H1 (cell line): Measurements from ENCODE around the gene CHRM1.

Source experiments
- ATF3 ChIP-seq: IDR thresholded peaks from 2 replicates; pipeline ENCODE4 v1.6.1; 2011; ENCODE audit warnings: low read depth, mild to moderate bottlenecking, low read length; ENCODE audit not compliant: insufficient read depth
- CTBP2 ChIP-seq: IDR thresholded peaks from 2 replicates; pipeline ENCODE4 v1.7.0; 2011; ENCODE audit warnings: borderline replicate concordance, mild to moderate bottlenecking, moderate library complexity, mixed read lengths, low read length; ENCODE audit not compliant: insufficient read depth, insufficient read length

GRCh38 chr11:62895501-62895900 is 25.7 kb downstream of the CHRM1 start:
- TF ChIP-seq CTBP2 (no peak), ATF3 (no peak)
